HG03521 (cell line): Measurements from ENCODE around the gene NUTM2G.
"Not testable (repeated sequence)": the region's sequence is repeated elsewhere in the genome, so short reads cannot be mapped to it uniquely, and the experiment has no call there.

Experiments
- ATAC-seq: cut with Tn5 transposase; IDR thresholded peaks from one replicate; pipeline ENCODE4 v1.9.1; 2021; ENCODE audit warnings: mild to moderate bottlenecking, moderate library complexity; ENCODE audit not compliant: unreplicated experiment

NUTM2G gene

DNA sequence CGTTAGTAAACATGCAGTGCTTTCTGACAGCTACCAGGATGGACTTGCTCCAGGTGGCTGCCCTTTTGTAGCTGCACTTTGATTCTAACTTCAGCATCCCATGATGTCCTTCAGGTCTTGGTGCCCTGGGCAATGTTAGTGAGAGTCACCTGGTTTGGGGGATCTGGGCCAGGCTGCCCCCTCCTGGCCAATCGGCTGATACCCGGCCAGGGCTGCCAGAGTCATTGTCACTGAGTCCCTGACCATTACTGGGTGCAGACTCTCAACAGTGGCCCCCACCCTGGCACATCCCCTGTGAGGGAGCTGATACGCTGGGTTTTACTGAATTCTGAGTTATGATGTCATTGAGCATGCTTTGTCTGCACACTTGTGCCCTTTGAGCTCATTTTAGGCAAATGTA, 13.5 kb downstream of the NUTM2G start:
- ATAC-seq = not testable (repeated sequence)

DNA sequence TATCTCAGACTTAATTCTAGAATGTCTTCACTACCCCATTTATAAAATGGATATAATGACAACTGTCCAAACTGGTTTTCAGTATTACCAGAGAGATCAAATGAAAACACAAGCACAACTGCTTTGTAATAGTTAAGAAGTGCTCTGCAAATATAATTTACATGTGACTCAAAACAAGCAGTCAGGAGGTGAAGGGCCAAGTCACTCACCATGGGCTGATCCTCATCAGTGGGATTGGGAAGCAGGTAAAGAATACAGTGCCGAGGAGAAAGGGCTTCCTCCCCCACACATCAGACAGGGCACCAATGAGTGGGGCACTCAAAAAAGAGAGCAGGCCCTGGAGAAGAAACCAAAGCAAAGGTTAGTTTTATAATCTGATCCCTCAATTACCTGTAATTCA, 20.7 kb downstream of the NUTM2G start:
- not testable (repeated sequence) for ATAC-seq

DNA sequence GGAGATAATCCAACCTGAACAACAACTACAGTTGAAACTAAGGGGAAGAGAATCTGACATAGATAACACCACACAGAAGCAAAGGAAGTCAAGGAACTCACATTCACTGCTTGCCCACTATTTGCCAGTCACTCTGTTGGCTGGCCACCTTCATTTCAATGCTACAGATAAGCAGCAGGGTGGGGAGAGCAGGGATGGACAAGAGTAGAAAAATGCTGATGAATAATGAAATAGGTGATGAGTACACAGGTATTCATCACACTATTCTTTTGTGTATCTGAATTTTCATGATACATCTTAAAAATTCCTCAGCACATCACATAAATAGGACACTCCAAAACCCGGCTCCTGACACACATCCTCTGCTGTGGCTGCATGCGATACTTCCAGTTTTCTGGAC, 21.9 kb downstream of the NUTM2G start:
- not testable (repeated sequence) for ATAC-seq

DNA sequence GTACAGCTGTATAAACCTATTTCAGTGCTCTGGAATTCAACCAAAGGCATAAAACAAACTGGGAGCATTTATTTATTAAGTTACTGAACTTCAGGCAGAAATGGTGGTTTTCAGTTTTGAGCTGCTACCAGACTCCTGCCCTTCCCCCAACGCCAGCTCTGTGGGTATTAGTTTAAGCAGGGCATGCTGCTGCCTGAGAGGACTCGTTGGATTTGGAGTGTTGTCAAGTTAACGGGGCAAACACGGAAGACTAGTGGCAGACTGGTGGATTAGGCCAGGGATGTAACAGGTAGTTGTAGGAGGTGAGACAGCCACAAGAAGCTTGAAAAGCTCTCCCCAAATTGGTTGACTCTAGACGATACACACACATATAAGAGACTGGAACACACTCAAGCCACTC, 38.9 kb downstream of the NUTM2G start:
- not testable (repeated sequence) for ATAC-seq

DNA sequence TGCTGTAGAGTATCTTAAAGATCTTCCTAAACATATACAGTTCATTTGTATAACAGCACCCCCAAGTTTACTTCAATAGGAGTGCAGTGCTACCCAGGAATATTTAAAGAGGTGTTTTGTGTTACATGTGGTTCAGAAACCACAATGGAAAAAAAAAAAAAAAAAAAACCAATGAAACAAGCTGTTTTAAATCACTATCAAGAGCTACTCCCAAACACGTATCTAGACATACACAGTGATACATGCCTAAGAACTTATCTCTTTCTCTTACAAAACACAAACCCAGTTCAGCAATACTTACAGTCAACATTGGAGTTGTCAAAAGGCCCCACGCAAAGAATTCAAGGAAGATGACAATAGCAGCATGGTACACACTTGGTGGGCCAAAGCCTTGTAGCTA, 43.9 kb downstream of the NUTM2G start:
- ATAC-seq = not testable (repeated sequence)

DNA sequence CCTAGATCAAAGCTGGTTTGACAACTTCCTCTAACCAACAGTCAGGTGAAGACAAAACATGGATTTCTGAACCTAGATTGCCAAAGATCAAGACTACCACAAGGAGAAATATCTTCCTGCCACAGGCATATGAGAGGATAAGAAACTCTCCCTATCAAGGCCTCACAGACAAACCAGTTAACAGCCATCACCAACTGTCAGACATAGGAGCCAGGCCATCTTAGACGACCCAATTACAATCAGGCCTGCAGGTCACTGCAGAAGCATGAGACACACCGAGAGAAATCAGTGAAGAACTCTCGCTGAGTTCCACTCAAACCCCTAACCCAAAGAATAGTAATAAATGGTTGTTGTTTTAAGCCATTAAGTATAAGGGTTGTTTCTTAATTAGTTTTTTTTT, 45.4 kb downstream of the NUTM2G start:
- ATAC-seq = not testable (repeated sequence)

DNA sequence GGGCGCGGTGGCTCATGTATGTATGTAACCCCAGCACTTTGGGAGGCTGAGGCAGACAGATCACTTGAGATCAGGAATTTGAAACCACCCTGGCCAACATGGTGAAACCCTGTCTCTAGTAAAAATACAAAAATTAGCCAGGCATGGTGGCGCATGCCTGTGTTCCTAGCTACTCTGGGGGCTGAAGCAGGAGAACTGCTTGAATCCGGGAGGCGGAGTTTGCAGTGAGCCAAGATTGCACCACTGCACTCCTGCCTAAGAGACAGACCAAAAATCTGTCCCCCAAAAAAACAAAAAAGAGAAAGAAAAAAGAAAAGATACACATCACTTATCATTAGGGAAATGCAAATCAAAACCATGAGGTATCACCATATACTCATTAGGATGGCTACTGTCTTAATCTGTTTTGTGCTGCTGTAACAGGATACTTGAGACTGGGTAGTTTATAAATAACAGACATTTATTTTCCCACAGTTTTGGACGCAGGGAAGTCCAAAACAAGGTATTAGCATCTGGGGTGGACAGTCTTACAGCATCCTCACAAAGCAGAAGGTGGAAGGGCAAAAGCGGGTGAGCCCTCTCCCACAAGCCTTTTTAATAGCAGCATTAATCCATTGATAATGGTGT, 55.0 kb downstream of the NUTM2G start:
- not testable (repeated sequence) for ATAC-seq

DNA sequence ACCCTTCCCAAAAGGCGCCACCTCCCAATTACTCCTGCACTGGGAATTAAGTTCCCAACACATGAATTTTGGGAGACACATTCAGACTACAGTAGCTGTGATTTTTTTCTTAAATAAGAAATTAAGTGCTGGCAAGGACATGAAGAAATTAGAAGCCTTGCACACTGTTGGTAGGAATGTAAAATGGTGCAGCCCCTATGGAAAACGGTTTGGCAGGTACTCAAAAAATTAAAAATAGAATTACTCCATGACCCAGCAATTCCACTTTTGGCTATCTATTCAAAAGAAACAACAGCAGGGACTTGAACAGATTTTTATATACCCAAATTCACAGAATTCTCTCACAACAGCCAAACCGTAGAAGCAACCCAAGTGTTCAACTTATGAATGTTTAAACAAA, 55.5 kb downstream of the NUTM2G start:
- ATAC-seq = not testable (repeated sequence)

DNA sequence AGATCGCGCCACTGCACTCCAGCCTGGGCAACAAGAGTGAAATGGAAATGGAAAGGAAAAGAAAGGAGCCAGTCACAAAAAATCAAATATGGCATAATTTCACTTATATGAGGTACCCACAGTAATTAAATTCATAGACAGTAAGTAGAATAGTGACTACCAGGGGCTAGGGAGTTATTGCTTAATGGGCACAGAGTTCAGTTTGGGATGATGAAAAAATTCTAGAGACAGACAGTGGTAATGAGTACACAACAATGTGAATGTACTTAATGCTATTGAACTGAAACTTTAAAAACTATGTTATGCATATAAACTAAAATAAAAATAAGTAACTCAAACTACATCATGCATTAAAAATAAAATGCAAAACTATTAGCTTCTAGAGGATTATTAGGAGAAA, 56.2 kb downstream of the NUTM2G start:
- not testable (repeated sequence) for ATAC-seq
